ENCODE results near the gene MAP3K19.
"Not testable (repeated sequence)": the region's sequence is repeated elsewhere in the genome, so short reads cannot be mapped to it uniquely, and the experiment has no call there.

MAP3K19 gene

GRCh38 chr2:135063210-135063609 is 16.0 kb upstream of the MAP3K19 start:
- ATAC-seq (no peak), DNase-seq (ENCODE audit: low spot score in 2 of 2) (no peak)
- H3K27ac Mint-ChIP-seq = no peak overlapping the region
- H3K9me3 Mint-ChIP-seq = no peaks in the 10 kb centered on the region
- H3K4me1 Mint-ChIP-seq = peaks cover 5% of the 10 kb centered on the region
- peaks cover 55% of the 10 kb centered on the region for H3K36me3 Mint-ChIP-seq
- no peak overlapping the region for H3K4me3 Mint-ChIP-seq

DNA sequence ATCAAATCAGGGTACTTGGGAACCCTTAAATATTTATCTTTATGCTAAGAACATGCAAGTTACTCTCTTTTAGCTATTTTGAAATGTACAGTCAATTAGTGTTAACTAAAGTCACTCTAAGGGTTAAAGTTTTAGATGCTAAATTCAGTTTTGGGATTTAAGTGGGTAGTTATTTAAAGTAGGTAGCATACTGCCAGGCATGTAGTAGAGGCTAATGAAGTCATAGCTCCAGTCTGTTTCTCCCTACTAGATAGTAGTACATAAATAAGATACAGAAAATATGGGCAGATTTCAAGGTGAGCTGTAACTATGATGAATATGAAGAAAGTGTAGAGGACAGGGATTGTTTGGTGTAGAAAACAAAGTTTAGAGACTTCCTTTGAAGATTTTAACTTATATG is 12.3 kb upstream of the MAP3K19 start:
- ATAC-seq (no peak), DNase-seq (ENCODE audit: low spot score in 2 of 2) (no peak)
- Mint-ChIP-seq H3K36me3 (peaks cover 67% of the 10 kb centered on the region), H3K4me1 (peaks cover 9% of the 10 kb centered on the region), H3K27ac (no peak overlapping the region), H3K4me3 (no peak overlapping the region), H3K9me3 (no peaks in the 10 kb centered on the region)

DNA sequence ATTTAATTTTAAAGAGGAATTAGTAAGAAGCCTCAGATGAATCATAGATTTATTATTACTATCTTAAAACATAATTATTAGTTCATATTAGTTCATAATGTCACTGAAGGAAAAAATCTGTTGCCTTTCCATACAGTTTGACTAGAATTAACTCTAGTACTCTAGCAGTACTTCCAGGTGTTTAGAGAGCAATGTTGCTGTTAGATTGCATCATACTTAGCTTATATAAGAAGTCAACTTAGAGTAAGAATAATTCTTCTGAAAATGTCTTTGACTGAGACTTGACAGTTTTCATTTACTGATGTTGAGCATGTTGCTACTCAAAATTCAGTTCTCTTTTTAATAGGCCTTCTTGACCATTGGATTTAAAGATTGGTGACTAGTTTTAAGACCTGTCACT is 9.5 kb upstream of the MAP3K19 start:
- DNase-seq (ENCODE audit: low spot score in 2 of 2) (no peak), ATAC-seq (no peak)
- Mint-ChIP-seq H3K36me3 (peaks cover 71% of the 10 kb centered on the region), H3K4me3 (no peak overlapping the region), H3K9me3 (no peaks in the 10 kb centered on the region), H3K27ac (peak overlapping the region; percentile 51), H3K4me1 (peaks cover 28% of the 10 kb centered on the region)

DNA sequence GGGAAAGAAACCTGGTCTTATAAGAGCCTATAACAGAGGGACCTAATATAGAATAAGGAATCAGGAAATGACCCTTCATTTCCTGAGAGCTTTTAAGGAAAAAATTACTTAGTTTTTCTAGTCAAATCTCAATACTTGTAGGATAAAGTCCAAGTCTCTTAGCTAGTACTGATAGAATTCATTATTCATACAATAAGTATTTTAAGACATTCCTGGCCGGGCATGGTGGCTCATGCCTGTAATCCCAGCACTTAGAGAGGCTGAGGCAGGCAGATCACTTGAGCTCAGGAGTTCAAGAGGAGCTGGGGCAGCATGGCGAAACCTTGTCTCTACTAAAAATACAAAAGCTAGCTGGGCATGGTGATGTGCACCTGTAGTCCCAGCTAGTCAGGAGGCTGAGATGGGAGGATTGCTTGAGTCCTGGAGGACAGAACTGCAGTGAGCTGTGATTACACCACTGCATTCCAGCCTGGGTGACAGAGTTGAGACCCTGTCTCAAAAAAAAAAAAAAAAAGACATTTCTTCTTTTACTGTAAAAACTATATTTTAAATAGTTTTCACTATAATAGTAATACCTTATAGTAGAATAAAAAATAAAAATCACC is 8.0 kb upstream of the MAP3K19 start:
- DNase-seq (ENCODE audit: low spot score in 2 of 2) = no peak
- no peak for ATAC-seq
- H3K36me3 Mint-ChIP-seq = peaks cover 58% of the 10 kb centered on the region

DNA sequence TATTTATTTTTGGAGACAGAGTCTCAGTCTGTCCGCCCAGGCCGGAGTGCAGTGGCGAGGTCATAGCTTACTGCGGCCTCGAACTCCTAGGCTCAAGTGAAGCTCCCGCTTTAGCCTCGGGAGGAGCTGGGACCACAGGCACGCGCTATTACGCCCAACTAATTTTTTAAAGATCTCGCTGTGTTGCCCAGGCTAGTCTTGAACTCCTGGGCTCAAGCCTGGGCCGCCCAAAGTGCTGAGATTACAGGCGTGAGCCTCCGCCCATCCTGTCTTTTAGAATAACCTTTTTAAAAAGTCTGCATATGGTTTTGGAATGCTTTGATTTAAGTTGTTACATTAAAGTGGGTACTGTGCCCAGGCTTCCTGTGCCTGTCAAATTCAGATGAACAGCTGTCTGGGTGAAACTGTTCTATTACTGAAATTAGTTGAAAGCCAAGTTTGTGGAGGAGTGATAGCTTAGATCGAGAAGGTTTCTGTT is 5.8 kb upstream of the MAP3K19 start:
- H3K4me3 Mint-ChIP-seq = peak overlapping the region; percentile 91
- no peaks in the 10 kb centered on the region for H3K9me3 Mint-ChIP-seq
- peak; percentile 74 for ATAC-seq
- peaks cover 39% of the 10 kb centered on the region for H3K4me1 Mint-ChIP-seq
- DNase-seq (ENCODE audit: low spot score in 2 of 2) = peak in 1 of 2 donors; percentile 18
- peaks cover 42% of the 10 kb centered on the region for H3K36me3 Mint-ChIP-seq
- H3K27ac Mint-ChIP-seq = peak overlapping the region; percentile 99

More for the DNA sequence above, 8.0 kb upstream of the MAP3K19 start:
- H3K4me1 Mint-ChIP-seq = peaks cover 37% of the 10 kb centered on the region
- H3K27ac Mint-ChIP-seq = no peak overlapping the region
- H3K4me3 Mint-ChIP-seq = no peak overlapping the region
- no peaks in the 10 kb centered on the region for H3K9me3 Mint-ChIP-seq

- DNase-seq (ENCODE audit: low spot score in 2 of 2) (peak; percentile 83 to 97), ATAC-seq (peak; percentile 87)
- peaks cover 38% of the 10 kb centered on the region for H3K36me3 Mint-ChIP-seq
- peaks cover 39% of the 10 kb centered on the region for H3K4me1 Mint-ChIP-seq
- peak within 1 kb of the TSS; percentile 91 for H3K4me3 Mint-ChIP-seq
- H3K27ac Mint-ChIP-seq = peak within 1 kb of the TSS; percentile 99
- H3K9me3 Mint-ChIP-seq = no peaks in the 10 kb centered on the region
These were observed 5.0 kb upstream of the MAP3K19 start, which contains the start of gene RAB3GAP1 for GRCh38 chr2:135052042-135052876. TSS of gene RAB3GAP1 (plus strand) at chr2:135052292. CDS start at chr2:135052308, 16 bp downstream.

GRCh38 chr2:135050684-135051083 is 3.4 kb upstream of the MAP3K19 start:
- H3K4me3 Mint-ChIP-seq = peak overlapping the region; percentile 91
- peaks cover 39% of the 10 kb centered on the region for H3K4me1 Mint-ChIP-seq
- H3K36me3 Mint-ChIP-seq = peaks cover 24% of the 10 kb centered on the region
- no peak for DNase-seq (ENCODE audit: low spot score in 2 of 2)
- no peak for ATAC-seq
- H3K27ac Mint-ChIP-seq = peak overlapping the region; percentile 67
- H3K9me3 Mint-ChIP-seq = no peaks in the 10 kb centered on the region

DNA sequence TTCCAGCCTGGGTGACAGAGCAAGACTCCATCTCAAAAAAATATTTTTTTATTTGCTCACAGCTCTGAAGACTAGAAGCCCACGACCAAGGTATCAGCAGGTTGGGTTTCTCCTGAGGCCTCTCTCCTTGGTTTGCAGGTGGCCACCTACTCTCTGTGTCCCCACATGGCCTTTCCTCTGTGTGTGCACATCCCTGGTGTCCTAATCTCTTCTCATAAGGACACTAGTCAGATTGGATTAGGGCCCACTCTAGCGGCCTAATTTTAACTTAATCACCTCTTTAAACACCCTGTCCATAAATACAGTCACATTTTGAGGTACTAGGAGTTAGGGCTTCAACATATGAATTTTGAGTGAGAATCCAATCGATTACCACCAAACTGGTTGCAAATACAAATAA is 2.9 kb upstream of the MAP3K19 start:
- H3K9me3 Mint-ChIP-seq = no peaks in the 10 kb centered on the region
- no peak for DNase-seq (ENCODE audit: low spot score in 2 of 2)
- H3K4me1 Mint-ChIP-seq = peaks cover 39% of the 10 kb centered on the region
- H3K36me3 Mint-ChIP-seq = peaks cover 24% of the 10 kb centered on the region
- no peak overlapping the region for H3K27ac Mint-ChIP-seq
- peak overlapping the region; percentile 91 for H3K4me3 Mint-ChIP-seq
- no peak for ATAC-seq

DNA sequence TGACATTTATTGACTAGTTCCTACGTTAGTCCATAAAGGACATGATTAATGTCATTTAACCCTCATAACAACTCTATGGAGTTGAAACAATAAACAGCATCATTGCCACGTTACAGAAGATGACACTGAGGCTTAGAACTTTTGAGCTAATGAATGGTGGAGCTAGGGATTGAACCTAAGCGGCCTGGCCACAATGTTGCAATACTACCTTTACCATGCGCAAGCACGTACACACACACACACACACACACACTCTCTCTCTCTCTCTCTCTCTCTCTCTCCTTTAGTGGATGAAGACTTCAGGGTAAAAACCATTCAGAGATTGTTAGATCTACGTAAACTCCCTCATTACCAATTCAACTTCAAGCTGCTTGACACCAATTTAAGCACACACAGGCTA is 875 bp upstream of the MAP3K19 start:
- Mint-ChIP-seq H3K4me3 (no peak overlapping the region), H3K36me3 (peaks cover 15% of the 10 kb centered on the region), H3K4me1 (peaks cover 20% of the 10 kb centered on the region), H3K27ac (no peak overlapping the region), H3K9me3 (no peaks in the 10 kb centered on the region)
- ATAC-seq (no peak), DNase-seq (ENCODE audit: low spot score in 2 of 2) (no peak)

GRCh38 chr2:135043345-135043744 is 3.9 kb downstream of the MAP3K19 start:
- ATAC-seq (no peak), DNase-seq (ENCODE audit: low spot score in 2 of 2) (no peak)
- Mint-ChIP-seq H3K27ac (no peak overlapping the region), H3K36me3 (no peaks in the 10 kb centered on the region), H3K9me3 (no peaks in the 10 kb centered on the region), H3K4me1 (no peaks in the 10 kb centered on the region), H3K4me3 (no peak overlapping the region)

DNA sequence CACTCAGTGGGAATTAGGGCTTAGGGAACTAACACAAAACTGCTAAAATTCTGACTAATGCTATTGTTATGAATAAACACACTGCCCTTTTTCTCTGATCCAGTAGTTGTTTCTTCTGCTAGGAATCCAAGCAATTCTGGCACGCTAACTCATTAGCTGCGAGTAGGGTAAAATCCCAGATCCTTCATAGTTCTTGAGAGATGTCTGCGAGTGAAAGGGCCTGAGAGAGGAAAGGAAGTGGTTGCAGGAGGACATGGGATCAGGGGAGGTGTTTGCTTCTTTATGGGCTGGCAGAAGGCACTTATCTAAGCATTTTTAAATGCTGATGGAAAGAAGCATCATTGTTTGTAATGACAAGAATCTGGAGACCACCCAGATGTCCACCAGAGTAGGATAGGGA is 9.4 kb downstream of the MAP3K19 start:
- no peaks in the 10 kb centered on the region for H3K4me1 Mint-ChIP-seq
- no peak for DNase-seq (ENCODE audit: low spot score in 2 of 2)
- H3K4me3 Mint-ChIP-seq = no peak overlapping the region
- no peak for ATAC-seq
- no peak overlapping the region for H3K27ac Mint-ChIP-seq
- H3K36me3 Mint-ChIP-seq = no peaks in the 10 kb centered on the region
- no peaks in the 10 kb centered on the region for H3K9me3 Mint-ChIP-seq

DNA sequence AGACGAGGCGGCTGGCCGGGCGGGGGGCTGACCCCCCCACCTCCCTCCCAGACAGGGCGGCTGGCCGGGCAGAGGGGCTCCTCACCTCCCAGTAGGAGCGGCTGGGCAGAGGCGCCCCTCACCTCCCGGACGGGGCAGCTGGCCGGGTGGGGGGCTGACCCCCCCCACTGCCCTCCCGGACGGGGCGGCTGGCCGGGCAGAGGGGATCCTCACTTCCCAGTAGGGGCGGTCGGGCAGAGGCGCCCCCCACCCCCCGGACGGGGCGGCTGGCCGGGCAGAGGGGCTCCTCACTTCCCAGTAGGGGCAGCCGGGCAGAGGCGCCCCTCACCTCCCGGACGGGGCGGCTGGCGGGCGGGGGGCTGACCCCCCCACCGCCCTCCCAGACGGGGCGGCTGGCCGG is 14.0 kb downstream of the MAP3K19 start:
- not testable (repeated sequence) for H3K4me1 Mint-ChIP-seq; DNase-seq (ENCODE audit: low spot score in 2 of 2); H3K27ac Mint-ChIP-seq; H3K9me3 Mint-ChIP-seq; H3K4me3 Mint-ChIP-seq; H3K36me3 Mint-ChIP-seq; ATAC-seq

GRCh38 chr2:135030826-135031225 is 16.4 kb downstream of the MAP3K19 start:
- H3K36me3 Mint-ChIP-seq = no peaks in the 10 kb centered on the region
- H3K9me3 Mint-ChIP-seq = no peaks in the 10 kb centered on the region
- DNase-seq (ENCODE audit: low spot score in 2 of 2) (no peak), ATAC-seq (no peak)
- H3K4me1 Mint-ChIP-seq = no peaks in the 10 kb centered on the region
- H3K27ac Mint-ChIP-seq = no peak overlapping the region
- H3K4me3 Mint-ChIP-seq = no peak overlapping the region

DNA sequence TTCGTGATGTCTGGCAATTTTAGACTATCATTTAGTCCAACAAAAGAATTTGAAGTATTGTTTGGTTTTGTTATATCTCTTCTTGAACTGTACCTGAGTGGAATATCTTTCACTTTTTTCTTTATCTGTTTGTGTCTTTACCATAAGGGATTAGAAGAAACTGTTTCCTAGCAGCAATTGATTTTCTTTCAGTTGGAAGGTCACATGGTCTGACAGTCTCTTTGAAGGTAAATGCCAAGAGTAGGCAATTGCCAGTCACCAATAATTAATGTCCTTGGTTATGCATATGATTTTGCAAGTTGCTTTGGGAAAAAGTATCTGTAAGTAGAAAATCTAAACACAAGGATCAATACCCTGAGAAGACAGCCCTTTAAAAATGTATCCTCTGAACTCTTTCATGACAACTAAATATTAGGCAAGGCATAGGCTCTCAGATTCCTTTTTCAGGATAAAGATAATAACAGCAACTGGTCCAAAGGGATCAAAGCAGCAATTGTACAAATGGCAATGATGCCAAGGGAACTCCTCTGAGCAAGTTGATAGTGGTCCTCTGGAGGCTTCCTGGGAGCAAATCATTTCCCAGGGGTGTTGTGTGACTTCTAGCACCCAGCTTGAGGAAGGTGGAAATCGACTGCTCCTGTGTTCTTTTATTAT is 17.6 kb downstream of the MAP3K19 start:
- no peak overlapping the region for H3K27ac Mint-ChIP-seq
- H3K36me3 Mint-ChIP-seq = no peaks in the 10 kb centered on the region
- no peak for ATAC-seq
- H3K4me1 Mint-ChIP-seq = no peaks in the 10 kb centered on the region
- no peaks in the 10 kb centered on the region for H3K9me3 Mint-ChIP-seq
- no peak overlapping the region for H3K4me3 Mint-ChIP-seq
- no peak for DNase-seq (ENCODE audit: low spot score in 2 of 2)

- H3K4me1 Mint-ChIP-seq = peaks cover 14% of the 10 kb centered on the region
- ATAC-seq (no peak), DNase-seq (ENCODE audit: low spot score in 2 of 2) (no peak)
- no peaks in the 10 kb centered on the region for H3K9me3 Mint-ChIP-seq
- H3K27ac Mint-ChIP-seq = no peak overlapping the region
- no peaks in the 10 kb centered on the region for H3K36me3 Mint-ChIP-seq
- H3K4me3 Mint-ChIP-seq = no peak overlapping the region
These were observed 23.3 kb downstream of the MAP3K19 start for GRCh38 chr2:135023886-135024485.
